HG03442 (cell line): ENCODE results near the gene MERTK.
"Not testable (repeated sequence)": the region's sequence is repeated elsewhere in the genome, so short reads cannot be mapped to it uniquely, and the experiment has no call there.

ENCODE experiments used
- ATAC-seq: cut with Tn5 transposase; IDR thresholded peaks from one replicate; pipeline ENCODE4 v1.9.1; 2021; ENCODE audit warnings: mild to moderate bottlenecking, moderate library complexity; ENCODE audit not compliant: unreplicated experiment

MERTK gene

GRCh38 chr2:111909079-111909478, 10.7 kb downstream of the MERTK start:
- ATAC-seq = no peak

- ATAC-seq = not testable (repeated sequence)
Measured at GRCh38 chr2:111909997-111910396, 11.6 kb downstream of the MERTK start.

GRCh38 chr2:111910609-111911277, 12.3 kb downstream of the MERTK start:
- no peak for ATAC-seq

- ATAC-seq = not testable (repeated sequence)
Measured at GRCh38 chr2:111911295-111911977, 13.0 kb downstream of the MERTK start.

- ATAC-seq = no peak
Measured at GRCh38 chr2:111912547-111912946, 14.1 kb downstream of the MERTK start.

- no peak for ATAC-seq
Measured at GRCh38 chr2:111917106-111917505, 18.7 kb downstream of the MERTK start.

- no peak for ATAC-seq
Measured at GRCh38 chr2:111918383-111918806, 20.0 kb downstream of the MERTK start.

GRCh38 chr2:111919365-111919764, 21.0 kb downstream of the MERTK start:
- no peak for ATAC-seq

GRCh38 chr2:111919794-111920608, 21.6 kb downstream of the MERTK start:
- no peak for ATAC-seq

GRCh38 chr2:111923276-111923804, 24.9 kb downstream of the MERTK start:
- no peak for ATAC-seq

- ATAC-seq = no peak
Measured at GRCh38 chr2:111924617-111925107, 26.3 kb downstream of the MERTK start.

GRCh38 chr2:111927723-111928122, 29.3 kb downstream of the MERTK start:
- ATAC-seq = no peak

GRCh38 chr2:111930409-111930808, 32.0 kb downstream of the MERTK start:
- no peak for ATAC-seq

- no peak for ATAC-seq
Measured at GRCh38 chr2:111930875-111931274, 32.5 kb downstream of the MERTK start.

GRCh38 chr2:111932841-111933291, 34.5 kb downstream of the MERTK start:
- ATAC-seq = no peak

GRCh38 chr2:111933900-111934299, 35.5 kb downstream of the MERTK start:
- ATAC-seq = not testable (repeated sequence)

GRCh38 chr2:111936881-111937280, 38.5 kb downstream of the MERTK start:
- no peak for ATAC-seq

- ATAC-seq = no peak
Measured at GRCh38 chr2:111938392-111938791, 40.0 kb downstream of the MERTK start.

GRCh38 chr2:111940333-111941196, 42.2 kb downstream of the MERTK start:
- no peak for ATAC-seq

- no peak for ATAC-seq
Measured at GRCh38 chr2:111941531-111941930, 43.1 kb downstream of the MERTK start.
